Upper lobe of right lung (tissue), 1 donor: Measurements from ENCODE around the gene MS4A13. TPM values are rescaled to one million over a fixed set of nuclear protein-coding genes. Genes with fewer than 3 reads are reported as not detected.

ENCODE experiments used
- ATAC-seq: fragments of 200-7000 bp; cut with Tn5 transposase; one replicate; pipeline ENCODE4 v1.9.1; 2020; ENCODE audit warnings: mild to moderate bottlenecking, moderate library complexity
- DNase-seq: peaks from one replicate; pipeline ENCODE4 v3.0.0-alpha.2; 2020
- H3K27ac ChIP-seq: fragments of 200-600 bp; one replicate; pipeline ENCODE4 v1.8.0; 2022
- H3K27me3 ChIP-seq: fragments of 200-600 bp; one replicate; pipeline ENCODE4 v1.8.0; 2022; ENCODE audit warnings: mild to moderate bottlenecking
- H3K36me3 ChIP-seq: fragments of 200-600 bp; one replicate; pipeline ENCODE4 v1.8.0; 2022
- H3K4me1 ChIP-seq: fragments of 200-600 bp; one replicate; pipeline ENCODE4 v1.8.0; 2022
- H3K4me3 ChIP-seq: fragments of 200-600 bp; one replicate; pipeline ENCODE4 v1.8.0; 2022; ENCODE audit warnings: mild to moderate bottlenecking
- H3K9me3 ChIP-seq: fragments of 200-600 bp; one replicate; pipeline ENCODE4 v1.8.0; 2022
- intact Hi-C: fragments of 100-400 bp; cut with DNase I; formaldehyde crosslinking; loops from one replicate; pipeline ENCODE4 v1.11.0; 2022
- total RNA-seq: library from RNA; stranded (reverse); fragmentation: NEBNext Ultra II Directional; extraction: Animal tissue kit (Norgen Biotek cat#: 25700); gene quantifications from one replicate; pipeline ENCODE4 v1.2.1, GENCODE V29; 2021
- TF ChIP-seq, protein P1 (sequence below): fragments of 200-600 bp; IDR thresholded peaks from one replicate; pipeline ENCODE4 v1.8.0; 2022; ENCODE audit warnings: antibody characterized with exemption
- donor health status: DM: no; HTN: yes; CAD: no; lungs with severe emphysema.

Gene MS4A13
- total RNA-seq, 1 donor from 2014 or later = not detected

DNA sequence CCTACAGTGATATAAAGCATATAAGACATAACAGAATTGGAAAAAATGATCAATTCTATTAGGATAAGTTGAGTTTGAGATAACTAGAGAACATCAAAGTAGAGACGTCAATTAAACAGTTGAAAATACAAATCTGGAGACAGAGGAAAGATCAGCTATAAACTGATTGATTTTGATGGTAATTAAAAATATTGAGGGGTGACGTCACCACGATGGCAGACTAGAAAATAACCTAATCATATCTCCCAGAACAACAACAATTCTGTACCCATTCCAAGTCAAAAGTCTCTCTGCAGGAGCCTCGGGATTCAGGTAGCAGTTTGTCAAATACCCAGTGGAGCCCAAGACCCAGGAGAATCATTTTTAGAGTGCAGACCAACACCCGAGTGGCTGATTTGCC, 28.9 kb downstream of the MS4A13 start:
- Histone ChIP-seq H3K27me3 (no peaks in the 10 kb centered on the region), H3K9me3 (no peaks in the 10 kb centered on the region), H3K4me3 (no peak overlapping the region), H3K4me1 (no peaks in the 10 kb centered on the region), H3K27ac (no peak overlapping the region), H3K36me3 (no peaks in the 10 kb centered on the region)
- no peak for ATAC-seq
- intact Hi-C loops = no loop called here
- TF ChIP-seq, protein P1, sequence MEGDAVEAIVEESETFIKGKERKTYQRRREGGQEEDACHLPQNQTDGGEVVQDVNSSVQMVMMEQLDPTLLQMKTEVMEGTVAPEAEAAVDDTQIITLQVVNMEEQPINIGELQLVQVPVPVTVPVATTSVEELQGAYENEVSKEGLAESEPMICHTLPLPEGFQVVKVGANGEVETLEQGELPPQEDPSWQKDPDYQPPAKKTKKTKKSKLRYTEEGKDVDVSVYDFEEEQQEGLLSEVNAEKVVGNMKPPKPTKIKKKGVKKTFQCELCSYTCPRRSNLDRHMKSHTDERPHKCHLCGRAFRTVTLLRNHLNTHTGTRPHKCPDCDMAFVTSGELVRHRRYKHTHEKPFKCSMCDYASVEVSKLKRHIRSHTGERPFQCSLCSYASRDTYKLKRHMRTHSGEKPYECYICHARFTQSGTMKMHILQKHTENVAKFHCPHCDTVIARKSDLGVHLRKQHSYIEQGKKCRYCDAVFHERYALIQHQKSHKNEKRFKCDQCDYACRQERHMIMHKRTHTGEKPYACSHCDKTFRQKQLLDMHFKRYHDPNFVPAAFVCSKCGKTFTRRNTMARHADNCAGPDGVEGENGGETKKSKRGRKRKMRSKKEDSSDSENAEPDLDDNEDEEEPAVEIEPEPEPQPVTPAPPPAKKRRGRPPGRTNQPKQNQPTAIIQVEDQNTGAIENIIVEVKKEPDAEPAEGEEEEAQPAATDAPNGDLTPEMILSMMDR = no peak
- no peak for DNase-seq

DNA sequence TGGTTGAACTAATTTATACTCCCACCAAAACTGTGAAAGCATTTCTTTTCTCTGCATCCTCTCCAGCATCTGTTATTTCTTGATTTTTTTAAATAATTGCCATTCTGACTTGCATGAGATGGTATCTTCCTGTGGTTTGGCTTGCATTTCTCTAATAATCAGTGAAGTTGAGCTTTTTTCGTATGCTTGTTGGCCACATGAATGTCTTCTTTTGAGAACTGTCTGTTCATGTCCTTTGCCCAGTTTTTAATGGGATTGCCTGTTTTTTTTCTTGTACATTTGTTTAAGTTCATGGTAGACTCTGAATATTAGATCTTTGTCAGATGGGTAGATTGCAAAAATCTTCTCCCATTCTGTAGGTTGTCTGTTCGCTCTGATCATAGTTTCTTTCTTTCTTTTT, 46.1 kb downstream of the MS4A13 start:
- intact Hi-C loops = no loop called here
- no peaks in the 10 kb centered on the region for H3K36me3 ChIP-seq
- H3K27ac ChIP-seq = no peak overlapping the region
- H3K9me3 ChIP-seq = peaks cover 5% of the 10 kb centered on the region
- TF ChIP-seq, protein P1 = no peak
- DNase-seq (no peak), ATAC-seq (no peak)
- no peaks in the 10 kb centered on the region for H3K27me3 ChIP-seq
- H3K4me3 ChIP-seq = no peak overlapping the region
- H3K4me1 ChIP-seq = no peaks in the 10 kb centered on the region

DNA sequence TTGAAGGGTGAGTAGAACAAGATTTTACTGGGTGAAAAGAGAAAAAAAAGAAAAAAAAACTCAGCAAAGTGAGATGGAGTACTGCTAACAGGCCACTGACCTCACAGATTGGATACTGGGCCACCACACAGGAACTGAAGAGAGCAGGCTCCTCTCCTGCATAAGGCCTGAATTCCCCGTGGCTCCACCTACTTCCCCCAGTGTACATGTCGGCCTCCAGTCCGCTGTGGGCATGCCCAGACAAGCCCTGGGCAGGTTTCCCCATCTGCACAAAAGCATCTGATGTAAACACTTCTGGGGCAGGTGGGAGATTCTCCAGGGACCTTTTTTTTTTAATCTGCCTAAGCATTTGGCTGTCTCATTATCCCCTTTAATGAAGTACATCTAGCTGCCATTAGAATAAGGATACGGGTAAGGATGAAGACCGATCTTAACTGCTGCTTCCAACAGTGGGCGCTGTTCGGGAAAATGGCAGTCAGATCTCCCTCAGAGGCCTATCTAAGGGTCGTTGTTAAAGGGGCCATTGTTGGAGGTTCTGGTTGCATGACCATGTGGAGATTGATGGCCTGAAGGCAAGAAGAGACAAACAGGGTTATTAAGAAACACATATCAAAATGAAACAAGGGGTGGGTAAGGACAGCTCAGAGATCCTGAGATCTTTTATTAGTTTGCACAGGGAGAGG, 48.5 kb downstream of the MS4A13 start:
- Histone ChIP-seq H3K4me3 (no peak overlapping the region), H3K36me3 (no peaks in the 10 kb centered on the region), H3K9me3 (peaks cover 5% of the 10 kb centered on the region), H3K4me1 (no peaks in the 10 kb centered on the region), H3K27ac (no peak overlapping the region), H3K27me3 (no peaks in the 10 kb centered on the region)
- intact Hi-C loops = no loop called here
- TF ChIP-seq, protein P1 = no peak
- DNase-seq (no peak), ATAC-seq (peak; percentile 51)

DNA sequence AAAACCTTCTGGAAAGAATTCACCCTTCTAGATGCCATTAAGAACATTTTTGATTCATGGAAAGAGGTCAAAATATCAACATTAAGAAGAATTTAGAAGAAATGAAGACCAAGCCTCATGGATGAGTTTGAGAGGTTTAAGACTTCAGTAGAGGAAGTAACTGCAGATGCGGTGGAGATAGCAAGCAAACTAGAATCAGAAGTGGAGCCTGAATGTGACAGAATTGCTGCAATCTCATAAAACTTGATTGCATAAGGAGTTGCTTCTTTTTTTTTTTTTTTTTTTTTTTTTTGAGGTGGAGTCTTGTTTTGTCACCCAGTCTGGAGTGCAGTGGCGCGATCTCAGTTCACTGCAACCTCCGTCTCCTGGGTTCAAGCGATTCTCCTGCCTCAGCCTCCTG, 51.6 kb downstream of the MS4A13 start:
- no peak for DNase-seq
- ATAC-seq = peak; percentile 43
- Histone ChIP-seq H3K27me3 (no peaks in the 10 kb centered on the region), H3K4me3 (no peak overlapping the region), H3K4me1 (no peaks in the 10 kb centered on the region), H3K9me3 (no peaks in the 10 kb centered on the region), H3K36me3 (no peaks in the 10 kb centered on the region), H3K27ac (no peak overlapping the region)
- TF ChIP-seq, protein P1 = no peak
- intact Hi-C loops = no loop called here

DNA sequence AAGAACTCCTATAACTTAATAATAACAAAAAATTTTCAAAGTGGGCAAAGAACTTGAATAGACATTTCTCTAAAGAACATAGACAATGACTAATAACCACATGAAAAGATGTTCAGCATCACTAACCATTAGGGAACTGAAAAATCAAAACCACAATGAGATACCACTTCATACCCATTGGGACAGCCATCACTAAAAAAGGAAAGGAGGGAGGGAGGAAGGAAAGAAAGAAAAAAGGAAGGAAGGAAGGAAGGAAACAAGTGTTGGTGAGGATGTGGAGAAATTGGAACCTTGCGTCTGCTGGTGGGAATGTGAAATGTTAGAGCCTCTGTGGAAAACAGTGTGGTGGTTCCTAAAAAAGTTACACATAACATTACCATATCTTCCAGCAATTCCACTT, 55.8 kb downstream of the MS4A13 start:
- intact Hi-C loops = no loop called here
- ATAC-seq = no peak
- Histone ChIP-seq H3K9me3 (no peaks in the 10 kb centered on the region), H3K27ac (no peak overlapping the region), H3K4me1 (no peaks in the 10 kb centered on the region), H3K27me3 (no peaks in the 10 kb centered on the region), H3K36me3 (no peaks in the 10 kb centered on the region), H3K4me3 (no peak overlapping the region)
- TF ChIP-seq, protein P1 = no peak
- no peak for DNase-seq

DNA sequence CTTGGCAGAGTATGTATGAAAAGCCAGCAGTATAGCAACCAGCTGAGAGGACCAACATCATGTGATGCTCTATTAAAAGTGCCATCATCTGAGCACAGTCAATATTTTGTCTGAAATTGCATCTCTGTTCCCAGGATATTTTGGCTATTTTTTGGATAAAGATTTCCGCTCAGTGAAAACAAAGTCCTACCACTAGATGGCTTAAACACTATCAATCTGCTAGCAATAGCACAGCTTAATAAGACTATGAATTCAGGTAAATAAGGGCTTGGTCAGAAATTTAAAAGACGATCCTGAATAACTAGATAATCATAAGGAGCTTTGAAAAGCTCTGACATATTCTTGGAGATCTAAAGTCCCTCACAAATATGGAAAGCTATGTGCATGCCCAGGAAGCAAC, 74.4 kb downstream of the MS4A13 start:
- no peaks in the 10 kb centered on the region for H3K4me1 ChIP-seq
- H3K27me3 ChIP-seq = no peaks in the 10 kb centered on the region
- DNase-seq = no peak
- H3K9me3 ChIP-seq = no peaks in the 10 kb centered on the region
- no peaks in the 10 kb centered on the region for H3K36me3 ChIP-seq
- no peak for ATAC-seq
- no peak overlapping the region for H3K4me3 ChIP-seq
- intact Hi-C loops = no loop called here
- TF ChIP-seq, protein P1 = no peak
- no peak overlapping the region for H3K27ac ChIP-seq
